Measurements from ENCODE around the gene COPG1. TPM values are rescaled to one million over a fixed set of nuclear protein-coding genes. Genes with fewer than 3 reads are reported as not detected.
A peak's percentile ranks its signal among the peaks of the same experiment; 100 is the strongest.

Gene COPG1
- total and polyA plus RNA-seq, 4 donors = 49.8 to 177 (median 87.0) TPM

- no peak overlapping the region for H3K9ac ChIP-seq (ENCODE audit: low read depth in 1 of 2, low read length in 2 of 2)
These were observed 9.0 kb upstream of the COPG1 start for GRCh38 chr3:129240436-129240835.

GRCh38 chr3:129245141-129245540 lies 4.3 kb upstream of the COPG1 start:
- no peak for TF ChIP-seq REST (IDR thresholded peaks at IDR 0.05)
- TF ChIP-seq CTCF (IDR thresholded peaks at IDR 0.05; ENCODE audit: low read depth, low read length, missing input control) = no peak
- H3K27me3 ChIP-seq (ENCODE audit: control insufficient read depth in 4 of 4, insufficient read depth in 4 of 4, low read length in 3 of 4) = no peaks in the 10 kb centered on the region
- H3K27ac ChIP-seq (ENCODE audit: low read depth in 1 of 2, low read length in 2 of 2) = peak overlapping the region; percentile 70 to 76
- WGBS = 71% methylated on average over 5 of the region's 5 CpGs
- no peaks in the 10 kb centered on the region for H3K36me3 ChIP-seq (ENCODE audit: control insufficient read depth in 4 of 4, insufficient read depth in 3 of 4, low read depth in 1 of 4, low read length in 3 of 4)
- H3K9ac ChIP-seq (ENCODE audit: low read depth in 1 of 2, low read length in 2 of 2) = peak overlapping the region; percentile 16 to 62
- peaks cover 3 to 20% (median 16%) of the 10 kb centered on the region in 4 donors for H3K4me1 ChIP-seq (ENCODE audit: control insufficient read depth in 4 of 4, insufficient read depth in 4 of 4, low read length in 3 of 4)
- DNase-seq (ENCODE audit: low spot score) = no peak
- H3K9me3 ChIP-seq (ENCODE audit: control insufficient read depth in 4 of 4, low read length in 3 of 4) = no peaks in the 10 kb centered on the region
- H3K4me3 ChIP-seq (ENCODE audit: low read depth in 1 of 3, low read length in 3 of 3) = no peak overlapping the region

More at GRCh38 chr3:129240436-129240835, 9.0 kb upstream of the COPG1 start:
- WGBS = 71% methylated on average over 3 of the region's 3 CpGs
- Histone ChIP-seq H3K36me3 (ENCODE audit: control insufficient read depth in 4 of 4, insufficient read depth in 3 of 4, low read depth in 1 of 4, low read length in 3 of 4) (no peaks in the 10 kb centered on the region), H3K9me3 (ENCODE audit: control insufficient read depth in 4 of 4, low read length in 3 of 4) (no peaks in the 10 kb centered on the region), H3K27ac (ENCODE audit: low read depth in 1 of 2, low read length in 2 of 2) (no peak overlapping the region), H3K27me3 (ENCODE audit: control insufficient read depth in 4 of 4, insufficient read depth in 4 of 4, low read length in 3 of 4) (no peaks in the 10 kb centered on the region), H3K4me1 (ENCODE audit: control insufficient read depth in 4 of 4, insufficient read depth in 4 of 4, low read length in 3 of 4) (peaks cover 0 to 4% (median 4%) of the 10 kb centered on the region in 4 donors), H3K4me3 (ENCODE audit: low read depth in 1 of 3, low read length in 3 of 3) (no peak overlapping the region)
- TF ChIP-seq MAX (IDR thresholded peaks at IDR 0.05) = no peak
- TF ChIP-seq JUND (IDR thresholded peaks at IDR 0.05) = no peak
- TF ChIP-seq RAD21 (IDR thresholded peaks at IDR 0.05) = no peak
- no peak for TF ChIP-seq SP1 (IDR thresholded peaks at IDR 0.05)
- TF ChIP-seq FOXA2 (IDR thresholded peaks at IDR 0.05) = no peak
- TF ChIP-seq GABPA (IDR thresholded peaks at IDR 0.05 in 1 of 2, conservative IDR thresholded peaks at IDR 0.05 in 1 of 2) = no peak
- TF ChIP-seq HNF4G (IDR thresholded peaks at IDR 0.05) = no peak
- TF ChIP-seq RXRA (IDR thresholded peaks at IDR 0.05) = no peak
- no peak for TF ChIP-seq HNF4A (conservative IDR thresholded peaks at IDR 0.05)
- TF ChIP-seq FOXA1 (IDR thresholded peaks at IDR 0.05) = no peak
- no peak for TF ChIP-seq REST (IDR thresholded peaks at IDR 0.05)
- no peak for TF ChIP-seq YY1 (IDR thresholded peaks at IDR 0.05)
- no peak for TF ChIP-seq ATF3 (IDR thresholded peaks at IDR 0.05)
- TF ChIP-seq TAF1 (conservative IDR thresholded peaks at IDR 0.05) = no peak
- DNase-seq (ENCODE audit: low spot score) = no peak
